NCI-H2081 treated with DMSO at 0.1 percent for 48 hours (cell line): ENCODE results near the gene ADAM11.

ENCODE experiments used
- DNase-seq: peaks from one replicate; lab custom pipeline; 2025; lab: John Stamatoyannopoulos, UW

ADAM11 gene

GRCh38 chr17:44830359-44831288 lies 71.8 kb downstream of the ADAM11 start:
- DNase-seq = no peak

- no peak for DNase-seq
These were observed 72.6 kb downstream of the ADAM11 start for GRCh38 chr17:44831371-44831770.
